Mammary microvascular endothelial cell (primary cell): ENCODE results near the gene LAMTOR5. TPM values are rescaled to one million over a fixed set of nuclear protein-coding genes. Genes with fewer than 3 reads are reported as not detected.

Source experiments
- total RNA-seq: library from RNA; depleted of rRNA; stranded (reverse); fragments of >200 nt; gene quantifications from 2 replicates; pipeline ENCODE4 v1.2.3, GENCODE V29; 2015

LAMTOR5 gene
- 163 and 210 TPM in 2 replicates for total RNA-seq

GRCh38 chr1:110407260-110408210 is at the start of gene LAMTOR5:
Gene LAMTOR5, minus strand, starts transcription at chr1:110407694. Its CDS starts 74 bp downstream, at chr1:110407620.

GRCh38 chr1:110450929-110451328 is 43.4 kb upstream of the LAMTOR5 start, which contains the start of gene PROK1:
Gene PROK1, plus strand, starts transcription at chr1:110451149. Its CDS starts 68 bp downstream, at chr1:110451217.

GRCh38 chr1:110390692-110391245 is 16.7 kb downstream of the LAMTOR5 start, which contains the start of gene SLC16A4:
Gene SLC16A4, minus strand, starts transcription at chr1:110391026. Its CDS starts 1,703 bp downstream, at chr1:110389323.

Other genes starting within 250 kb of the LAMTOR5 start
- gene KCNC4, start 197.4 kb downstream of the LAMTOR5 start, total RNA-seq: 7.1 and 8.3 TPM in 2 replicates
- 20.7 and 22.6 TPM in 2 replicates for gene RBM15, start 68.3 kb downstream of the LAMTOR5 start, total RNA-seq
- 0.20 and 1.5 TPM in 2 replicates for gene SLC16A4, start 16.7 kb downstream of the LAMTOR5 start, total RNA-seq
- gene PROK1, start 43.5 kb upstream of the LAMTOR5 start, total RNA-seq: not detected in 2 replicates
- not detected in 2 replicates for gene KCNA10, start 111.5 kb upstream of the LAMTOR5 start, total RNA-seq
- gene KCNA2, start 198.7 kb upstream of the LAMTOR5 start, total RNA-seq: not detected in 2 replicates